Kidney (tissue), 14 donors: Measurements from ENCODE around the gene ALOX12B. TPM values are rescaled to one million over a fixed set of nuclear protein-coding genes. Genes with fewer than 3 reads are reported as not detected.

Experiments
- DNase-seq, 5 donors: peaks; one replicate each; pipeline ENCODE4 v3.0.0-alpha.2; 2013 to 2020
- FAIRE-seq: peaks from 2 replicates; lab custom pipeline; 2012; peaks lifted over from hg19 to GRCh38; lab: Jason Lieb, UNC
- H3K27ac ChIP-seq, 2 donors: one replicate each; pipeline ENCODE4 v1.7.0; 2013; ENCODE audit warnings: low read depth in 2 of 2, low read length in 2 of 2, inconsistent platforms in 1 of 2
- H3K27me3 ChIP-seq: one replicate; pipeline ENCODE4 v1.7.1; 2013; ENCODE audit warnings: low read length, inconsistent platforms; ENCODE audit not compliant: control insufficient read depth, insufficient read depth
- H3K36me3 ChIP-seq, 3 donors: one replicate each; pipeline versions ENCODE4 v1.7.0 to v1.7.1; 2013; ENCODE audit warnings: low read length in 3 of 3, control low read depth in 1 of 3, inconsistent platforms in 1 of 3; ENCODE audit not compliant: insufficient read depth in 3 of 3, control insufficient read depth in 2 of 3
- H3K4me1 ChIP-seq, 3 donors: one replicate each; pipeline versions ENCODE4 v1.7.0 to v1.7.1; 2013; ENCODE audit warnings: low read length in 3 of 3, inconsistent platforms in 1 of 3, low read depth in 1 of 3; ENCODE audit not compliant: control insufficient read depth in 2 of 3, insufficient read depth in 2 of 3
- H3K4me3 ChIP-seq, 3 donors: one replicate each; pipeline versions ENCODE4 v1.7.0 to v1.8.1; 2013; ENCODE audit warnings: low read length in 3 of 3, control low read depth in 1 of 3, inconsistent platforms in 1 of 3
- H3K9ac ChIP-seq, 3 donors: one replicate each; pipeline versions ENCODE4 v1.7.0 to v1.7.1; 2013; ENCODE audit warnings: low read length in 3 of 3, control low read depth in 1 of 3, inconsistent platforms in 1 of 3
- H3K9me3 ChIP-seq, 3 donors: one replicate each; pipeline versions ENCODE4 v1.7.0 to v1.7.1; 2013; ENCODE audit warnings: low read length in 3 of 3, control low read depth in 1 of 3, inconsistent platforms in 1 of 3; ENCODE audit not compliant: control insufficient read depth in 2 of 3, insufficient read depth in 1 of 3
- CTCF ChIP-seq: IDR thresholded peaks from 3 replicates; pipeline ENCODE4 v1.5.1; 2012; ENCODE audit warnings: mild to moderate bottlenecking, moderate library complexity, borderline replicate concordance; ENCODE audit not compliant: insufficient read depth; ENCODE audit errors: extremely low read depth
- intact Hi-C: fragments of 100-400 bp; cut with DNase I; formaldehyde crosslinking; loops from one replicate; pipeline ENCODE4 v1.11.1; 2022
- polyA plus RNA-seq: library from polyadenylated mRNA; stranded (reverse); fragments of 350-450 nt; fragmentation: Illumina TruSeq; extraction: RNeasy Lipid Tissue Mini Kit (QIAGEN cat#74804); gene quantifications from one replicate; pipeline ENCODE4 v1.2.3, GENCODE V29; 2014; ENCODE audit warnings: low read depth, low replicate concordance; ENCODE audit not compliant: insufficient read depth
- total RNA-seq: library from RNA; stranded (reverse); fragmentation: NEBNext Ultra II Directional; extraction: Animal tissue kit (Norgen Biotek cat#: 25700); gene quantifications from one replicate; pipeline ENCODE4 v1.2.1, GENCODE V29; 2021
- donor health status: control.
- donor health status: control.
- donor health status: control.
- donor health status: control.
- donor health status: control.
- donor health status: DM: yes; HTN: yes; CAD: no.
- donor health status: Normal renal cell carcinoma (clear cell type).

The ALOX12B gene
- total and polyA plus RNA-seq, 2 donors from 2014 or later: not detected

- FAIRE-seq: no peak
- intact Hi-C loops: no loop called here
- DNase-seq: no peak
- H3K27ac ChIP-seq: no peak overlapping the region
- no peaks in the 10 kb centered on the region for H3K36me3 ChIP-seq
- no peaks in the 10 kb centered on the region for H3K4me1 ChIP-seq
- H3K9ac ChIP-seq: no peak overlapping the region
- H3K27me3 ChIP-seq: no peaks in the 10 kb centered on the region
- H3K9me3 ChIP-seq: no peaks in the 10 kb centered on the region
- H3K4me3 ChIP-seq: no peak overlapping the region
- TF ChIP-seq CTCF: no peak
Observed at GRCh38 chr17:8089728-8090127, 2.2 kb upstream of the ALOX12B start.

- intact Hi-C loops: no loop called here
- H3K9me3 ChIP-seq: no peaks in the 10 kb centered on the region
- no peak overlapping the region for H3K4me3 ChIP-seq
- no peaks in the 10 kb centered on the region for H3K4me1 ChIP-seq
- no peak for TF ChIP-seq CTCF
- H3K36me3 ChIP-seq: no peaks in the 10 kb centered on the region
- no peaks in the 10 kb centered on the region for H3K27me3 ChIP-seq
- H3K27ac ChIP-seq: no peak overlapping the region
- DNase-seq (no peak), FAIRE-seq (no peak)
- H3K9ac ChIP-seq: no peak overlapping the region
Observed at GRCh38 chr17:8087952-8088230, 375 bp upstream of the ALOX12B start.

GRCh38 chr17:8084250-8084649 is 3.3 kb downstream of the ALOX12B start:
- no peak overlapping the region for H3K9ac ChIP-seq
- intact Hi-C loops: no loop called here
- no peak for FAIRE-seq

More at GRCh38 chr17:8084250-8084649, 3.3 kb downstream of the ALOX12B start:
- Histone ChIP-seq H3K9me3 (no peaks in the 10 kb centered on the region), H3K36me3 (no peaks in the 10 kb centered on the region), H3K27me3 (peaks cover 7% of the 10 kb centered on the region), H3K27ac (no peak overlapping the region), H3K4me3 (no peak overlapping the region), H3K4me1 (peaks cover 0 to 5% (median 0%) of the 10 kb centered on the region in 3 donors)
- no peak for TF ChIP-seq CTCF
- DNase-seq: peak in 1 of 5 donors; percentile 53
